HG03196 (cell line): ENCODE results near the gene LYRM1.
A peak's percentile ranks its signal among the peaks of the same experiment; 100 is the strongest.
"Not testable (repeated sequence)": the region's sequence is repeated elsewhere in the genome, so short reads cannot be mapped to it uniquely, and the experiment has no call there.

Experiments used
- ATAC-seq: cut with Tn5 transposase; IDR thresholded peaks from one replicate; pipeline ENCODE4 v1.9.1; 2021; ENCODE audit not compliant: unreplicated experiment

Gene LYRM1

GRCh38 chr16:20900299-20901067 is at the start of gene LYRM1, which contains the start of gene DCUN1D3:
Gene LYRM1 (plus strand): TSS chr16:20900771. CDS start chr16:20915556, 14,785 bp downstream.
Gene DCUN1D3 (minus strand): TSS chr16:20900358. CDS start chr16:20862538, 37,820 bp downstream.
- peak; percentile 57 for ATAC-seq

- ATAC-seq = no peak
Measured at GRCh38 chr16:20850981-20851380, 49.6 kb upstream of the LYRM1 start.

GRCh38 chr16:20851601-20852000 is 49.0 kb upstream of the LYRM1 start:
- no peak for ATAC-seq

GRCh38 chr16:20853143-20853542 is 47.4 kb upstream of the LYRM1 start:
- ATAC-seq = no peak

GRCh38 chr16:20853981-20854620 is 46.5 kb upstream of the LYRM1 start:
- no peak for ATAC-seq

- no peak for ATAC-seq
Measured at GRCh38 chr16:20854963-20855362, 45.6 kb upstream of the LYRM1 start.

- no peak for ATAC-seq
Measured at GRCh38 chr16:20857281-20857680, 43.3 kb upstream of the LYRM1 start.

GRCh38 chr16:20859229-20859628 is 41.3 kb upstream of the LYRM1 start:
- no peak for ATAC-seq

GRCh38 chr16:20859699-20860098 is 40.9 kb upstream of the LYRM1 start:
- no peak for ATAC-seq

GRCh38 chr16:20860361-20860760 is 40.2 kb upstream of the LYRM1 start:
- ATAC-seq = no peak

GRCh38 chr16:20860995-20861394 is 39.6 kb upstream of the LYRM1 start:
- ATAC-seq = not testable (repeated sequence)

- no peak for ATAC-seq
Measured at GRCh38 chr16:20862162-20862960, 38.2 kb upstream of the LYRM1 start.

- not testable (repeated sequence) for ATAC-seq
Measured at GRCh38 chr16:20864376-20864775, 36.2 kb upstream of the LYRM1 start.

GRCh38 chr16:20865420-20866131 is 35.0 kb upstream of the LYRM1 start:
- peak; percentile 67 for ATAC-seq

GRCh38 chr16:20866145-20866772 is 34.3 kb upstream of the LYRM1 start:
- ATAC-seq = no peak

GRCh38 chr16:20866801-20867200 is 33.8 kb upstream of the LYRM1 start:
- no peak for ATAC-seq

GRCh38 chr16:20867585-20867984 is 33.0 kb upstream of the LYRM1 start:
- ATAC-seq = no peak

- ATAC-seq = no peak
Measured at GRCh38 chr16:20868890-20869289, 31.7 kb upstream of the LYRM1 start.

- ATAC-seq = no peak
Measured at GRCh38 chr16:20870122-20870820, 30.3 kb upstream of the LYRM1 start.

GRCh38 chr16:20871258-20871657 is 29.3 kb upstream of the LYRM1 start:
- no peak for ATAC-seq
